PC-9 (cell line): ENCODE data around the gene DACH1. TPM values are rescaled to one million over a fixed set of nuclear protein-coding genes. Genes with fewer than 3 reads are reported as not detected.

Source experiments
- BruUV-seq: library from RNA; stranded (reverse); fragments of 400-500 nt; replicated peaks from 2 replicates; lab custom pipeline; 2021; lab: Mats Ljungman, UMichigan
- CTCF ChIA-PET: fragments of 300-600 bp; sonication (Branson Sonifier 250); formaldehyde crosslinking; loops from one replicate; lab custom pipeline; 2022; ENCODE audit warnings: antibody characterized with exemption; lab: Charles Lee
- POLR2A ChIA-PET: fragments of 300-600 bp; sonication (Branson Sonifier 250); formaldehyde crosslinking; loops from one replicate; lab custom pipeline; 2022; ENCODE audit warnings: antibody characterized with exemption; ENCODE audit not compliant: unreplicated experiment; lab: Charles Lee
- DNase-seq, 2 experiments: peaks; one replicate each; pipeline versions ENCODE4 v3.0.0 to v3.0.0-alpha.2; 2015 to 2022; ENCODE audit warnings: mixed read lengths in 1 of 2
- H2AFZ ChIP-seq: fragments of 200-600 bp; sonication (generic); 2 replicates; pipeline ENCODE4 v1.8.1; 2017; ENCODE audit warnings: antibody characterized with exemption
- H3F3A ChIP-seq: fragments of 200-600 bp; sonication (generic); 2 replicates; pipeline ENCODE4 v1.8.1; 2017; ENCODE audit warnings: antibody characterized with exemption, mild to moderate bottlenecking, low read depth; ENCODE audit not compliant: insufficient read depth
- H3K27ac ChIP-seq: fragments of 200-600 bp; sonication (generic); 2 replicates; pipeline ENCODE4 v1.6.1; 2016; ENCODE audit warnings: mixed run types
- H3K27me3 ChIP-seq: fragments of 200-600 bp; sonication (generic); 2 replicates; pipeline ENCODE4 v1.6.1; 2016; ENCODE audit warnings: low read depth, mixed run types; ENCODE audit not compliant: insufficient read depth
- H3K36me3 ChIP-seq: fragments of 200-600 bp; sonication (generic); 2 replicates; pipeline ENCODE4 v1.6.1; 2016; ENCODE audit warnings: low read depth, mixed run types
- H3K4me1 ChIP-seq: fragments of 200-600 bp; sonication (generic); replicated peaks from 2 replicates; pipeline ENCODE4 v1.6.1; 2016; ENCODE audit warnings: mixed run types; ENCODE audit not compliant: insufficient read depth
- H3K4me2 ChIP-seq: fragments of 200-600 bp; sonication (generic); 2 replicates; pipeline ENCODE4 v1.6.1; 2017; ENCODE audit warnings: mixed run types
- H3K4me3 ChIP-seq: fragments of 200-600 bp; sonication (generic); 2 replicates; pipeline ENCODE4 v1.6.1; 2016; ENCODE audit warnings: mixed run types
- H3K79me2 ChIP-seq: fragments of 200-600 bp; sonication (generic); 2 replicates; pipeline ENCODE4 v1.6.1; 2017; ENCODE audit warnings: low read depth, mixed run types
- H3K9me2 ChIP-seq: fragments of 200-600 bp; sonication (generic); 2 replicates; pipeline ENCODE4 v1.8.1; 2017; ENCODE audit warnings: mild to moderate bottlenecking; ENCODE audit not compliant: insufficient read depth
- H3K9me3 ChIP-seq: fragments of 200-600 bp; sonication (generic); 2 replicates; pipeline ENCODE4 v1.8.1; 2016; ENCODE audit warnings: low read depth; ENCODE audit not compliant: insufficient read depth
- H4K20me1 ChIP-seq: fragments of 200-600 bp; sonication (generic); 2 replicates; pipeline ENCODE4 v1.8.1; 2017; ENCODE audit not compliant: insufficient read depth
- CTCF ChIP-seq: fragments of 200-600 bp; sonication (generic); conservative IDR thresholded peaks from 2 replicates; pipeline ENCODE4 v1.6.1; 2017; ENCODE audit warnings: mixed run types, antibody characterized with exemption, mild to moderate bottlenecking, moderate library complexity
- EZH2 ChIP-seq: fragments of 200-600 bp; sonication (generic); IDR thresholded peaks from 2 replicates; pipeline ENCODE4 v1.8.0; 2017; ENCODE audit warnings: antibody characterized with exemption, low read depth
- intact Hi-C: fragments of 100-400 bp; cut with micrococcal nuclease; formaldehyde crosslinking; loops from one replicate; pipeline ENCODE4 v1.10.0; 2022; ENCODE audit not compliant: unreplicated experiment
- total RNA-seq: library from RNA; stranded (reverse); gene quantifications from 2 replicates; pipeline ENCODE4 v1.2.3, GENCODE V29; 2021

The DACH1 gene
- total RNA-seq, 1 experiment from 2014 or later = 1.5 TPM

DNA sequence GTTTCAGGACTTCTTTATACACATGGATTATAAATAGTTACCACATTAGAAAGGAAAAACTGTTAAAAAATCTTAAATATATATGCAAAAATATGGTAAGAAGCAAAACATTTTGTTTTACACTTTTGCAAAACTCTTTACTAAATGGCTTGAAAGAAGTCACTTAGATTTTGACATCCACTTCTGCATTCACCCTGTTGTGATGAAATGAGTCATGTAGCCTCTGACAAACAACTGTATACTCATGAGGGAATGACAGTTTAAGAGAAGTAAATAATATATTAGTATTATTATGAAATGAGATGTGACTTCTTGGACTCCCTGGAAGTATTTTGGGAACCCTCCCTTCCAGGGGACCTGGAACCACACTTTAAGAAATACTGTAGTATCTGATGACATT, 275.6 kb downstream of the DACH1 start:
- DNase-seq = no peak
- BruUV-seq = no TSS peak
- ChIA-PET CTCF (no interaction called here), POLR2A (no interaction called here)
- intact Hi-C loops = no loop called here
- H3F3A ChIP-seq = no peaks in the 10 kb centered on the region
- no peak overlapping the region for H3K4me3 ChIP-seq
- no peaks in the 10 kb centered on the region; the same call in 1 of the 2 replicates for H3K9me3 ChIP-seq
- H2AFZ ChIP-seq = no peak overlapping the region
- TF ChIP-seq EZH2 = no peak
- TF ChIP-seq CTCF = no peak
- no peaks in the 10 kb centered on the region for H3K27me3 ChIP-seq
- H3K79me2 ChIP-seq = no peaks in the 10 kb centered on the region
- H3K27ac ChIP-seq = no peak overlapping the region
- H3K4me2 ChIP-seq = no peak overlapping the region
- H3K36me3 ChIP-seq = no peaks in the 10 kb centered on the region
- no peaks in the 10 kb centered on the region for H4K20me1 ChIP-seq
- no peaks in the 10 kb centered on the region for H3K4me1 ChIP-seq
- no peaks in the 10 kb centered on the region; the same call in 1 of the 2 replicates for H3K9me2 ChIP-seq

DNA sequence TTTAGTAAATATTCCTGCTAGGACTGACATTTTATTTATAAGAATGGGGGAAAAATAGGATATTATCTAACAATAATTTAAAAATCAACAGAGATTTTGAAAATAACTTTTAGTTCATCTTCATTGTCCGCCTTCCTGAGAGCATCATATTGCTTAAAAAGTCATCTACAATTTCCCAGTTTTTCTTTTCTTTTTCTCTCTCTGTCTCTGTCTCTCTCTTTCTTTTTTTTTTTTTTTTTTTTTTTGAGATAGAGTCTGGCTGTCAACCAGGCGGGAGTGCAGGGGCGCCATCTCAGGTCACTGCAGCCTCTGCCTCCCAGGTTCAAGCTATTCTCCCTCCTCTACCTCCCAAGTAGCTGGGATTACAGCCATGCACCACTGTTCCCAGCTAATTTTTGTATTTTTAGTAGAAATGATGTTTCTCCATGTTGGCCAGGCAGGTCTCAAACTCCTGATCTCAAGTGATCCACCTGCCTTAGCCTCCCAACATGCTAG, 276.3 kb downstream of the DACH1 start:
- DNase-seq = no peak
- H3K36me3 ChIP-seq = no peaks in the 10 kb centered on the region
- intact Hi-C loops = no loop called here
- no peak overlapping the region for H3K4me3 ChIP-seq
- POLR2A ChIA-PET = no interaction called here
- no peaks in the 10 kb centered on the region; the same call in 1 of the 2 replicates for H3K9me2 ChIP-seq
- no peak overlapping the region for H3K4me2 ChIP-seq
- no peaks in the 10 kb centered on the region for H3K79me2 ChIP-seq
- no TSS peak for BruUV-seq
- no peak for TF ChIP-seq CTCF
- no peak for TF ChIP-seq EZH2
- no peaks in the 10 kb centered on the region for H3K9me3 ChIP-seq
- CTCF ChIA-PET = no interaction called here
- no peaks in the 10 kb centered on the region for H3K27me3 ChIP-seq
- H2AFZ ChIP-seq = no peak overlapping the region
- no peak overlapping the region for H3K27ac ChIP-seq
- H4K20me1 ChIP-seq = no peaks in the 10 kb centered on the region
- H3F3A ChIP-seq = no peaks in the 10 kb centered on the region
- no peaks in the 10 kb centered on the region for H3K4me1 ChIP-seq

- ChIA-PET CTCF (no interaction called here), POLR2A (no interaction called here)
- Histone ChIP-seq H2AFZ (no peak overlapping the region), H3K9me2 (no peaks in the 10 kb centered on the region; the same call in 1 of the 2 replicates), H3K4me3 (no peak overlapping the region), H3K9me3 (no peaks in the 10 kb centered on the region), H4K20me1 (no peaks in the 10 kb centered on the region), H3K36me3 (no peaks in the 10 kb centered on the region), H3K4me1 (no peaks in the 10 kb centered on the region), H3K27me3 (no peaks in the 10 kb centered on the region), H3K79me2 (no peaks in the 10 kb centered on the region), H3F3A (no peaks in the 10 kb centered on the region), H3K4me2 (no peak overlapping the region), H3K27ac (no peak overlapping the region)
- intact Hi-C loops = no loop called here
- no peak for DNase-seq
- BruUV-seq = no TSS peak
- TF ChIP-seq CTCF (no peak), EZH2 (no peak)
Measured at GRCh38 chr13:71589032-71589431, 278.0 kb downstream of the DACH1 start.
